Measurements from ENCODE around the gene FEN1. TPM values are rescaled to one million over a fixed set of nuclear protein-coding genes. Genes with fewer than 3 reads are reported as not detected.

Gene FEN1
- total RNA-seq, 1 experiment from 2014 or later = 86.1 TPM

- H3K27me3 Mint-ChIP-seq (ENCODE audit: insufficient read depth, unreplicated experiment) = no peaks in the 10 kb centered on the region
- TF ChIP-seq CTCF (IDR thresholded peaks at IDR 0.05; ENCODE audit: insufficient read depth in 1 of 2, low read depth in 1 of 2, low read length in 1 of 2, severe bottlenecking in 1 of 2, unreplicated experiment in 1 of 2) = no peak
- no peak overlapping the region for H3K4me3 ChIP-seq (ENCODE audit: low read depth, low read length)
- H3K36me3 ChIP-seq (ENCODE audit: control insufficient read depth, insufficient read depth, low read length) = peaks cover 4% of the 10 kb centered on the region
- H3K9me3 ChIP-seq = no peaks in the 10 kb centered on the region
- no peaks in the 10 kb centered on the region for H3K27me3 ChIP-seq (replicated peaks; ENCODE audit: control insufficient read depth, insufficient read depth, low read length)
- POLR2A ChIA-PET = no interaction called here
- H3K4me3 Mint-ChIP-seq (ENCODE audit: unreplicated experiment) = no peak overlapping the region
- H3K4me1 Mint-ChIP-seq (ENCODE audit: low read depth, unreplicated experiment) = peaks cover 21% of the 10 kb centered on the region
- CTCF ChIA-PET = no interaction called here
- no TSS peak for BruUV-seq (replicated peaks)
- no peaks in the 10 kb centered on the region for H3K9me3 Mint-ChIP-seq (ENCODE audit: unreplicated experiment)
- peaks cover 84% of the 10 kb centered on the region for H3K36me3 Mint-ChIP-seq (ENCODE audit: insufficient read depth, unreplicated experiment)
- DNase-seq = no peak
- peak overlapping the region; percentile 79 for H3K27ac Mint-ChIP-seq (ENCODE audit: unreplicated experiment)
- peaks cover 54% of the 10 kb centered on the region for H3K4me1 ChIP-seq
- intact Hi-C loops (cut with micrococcal nuclease; ENCODE audit: unreplicated experiment) = no loop called here
These were observed 21.4 kb upstream of the FEN1 start for GRCh38 chr11:61771195-61771894.

GRCh38 chr11:61771985-61772455 lies 20.7 kb upstream of the FEN1 start:
- Mint-ChIP-seq H3K36me3 (ENCODE audit: insufficient read depth, unreplicated experiment) (peaks cover 85% of the 10 kb centered on the region), H3K4me3 (ENCODE audit: unreplicated experiment) (no peak overlapping the region), H3K4me1 (ENCODE audit: low read depth, unreplicated experiment) (peaks cover 21% of the 10 kb centered on the region), H3K27me3 (ENCODE audit: insufficient read depth, unreplicated experiment) (no peaks in the 10 kb centered on the region), H3K27ac (ENCODE audit: unreplicated experiment) (peak overlapping the region; percentile 79), H3K9me3 (ENCODE audit: unreplicated experiment) (no peaks in the 10 kb centered on the region)
- ChIA-PET POLR2A (no interaction called here), CTCF (interaction anchor here (1.1 kb wide), 1 partner anchor 24 kb away, joined by 5 read pairs; no protein-coding TSS in a partner anchor)
- H3K4me3 ChIP-seq (ENCODE audit: low read depth, low read length) = no peak overlapping the region
- H3K9me3 ChIP-seq = no peaks in the 10 kb centered on the region
- no peaks in the 10 kb centered on the region for H3K27me3 ChIP-seq (replicated peaks; ENCODE audit: control insufficient read depth, insufficient read depth, low read length)
- peaks cover 48% of the 10 kb centered on the region for H3K4me1 ChIP-seq
- DNase-seq = no peak
- peaks cover 4% of the 10 kb centered on the region for H3K36me3 ChIP-seq (ENCODE audit: control insufficient read depth, insufficient read depth, low read length)
- no peak for TF ChIP-seq CTCF (IDR thresholded peaks at IDR 0.05; ENCODE audit: insufficient read depth in 1 of 2, low read depth in 1 of 2, low read length in 1 of 2, severe bottlenecking in 1 of 2, unreplicated experiment in 1 of 2)
- intact Hi-C loops (cut with micrococcal nuclease; ENCODE audit: unreplicated experiment) = no loop called here
- BruUV-seq (replicated peaks) = no TSS peak

- Histone ChIP-seq H3K4me3 (ENCODE audit: low read depth, low read length) (no peak overlapping the region), H3K27me3 (replicated peaks; ENCODE audit: control insufficient read depth, insufficient read depth, low read length) (no peaks in the 10 kb centered on the region), H3K4me1 (peaks cover 38% of the 10 kb centered on the region), H3K36me3 (ENCODE audit: control insufficient read depth, insufficient read depth, low read length) (peaks cover 6% of the 10 kb centered on the region), H3K9me3 (no peaks in the 10 kb centered on the region)
- intact Hi-C loops (cut with micrococcal nuclease; ENCODE audit: unreplicated experiment) = no loop called here
- Mint-ChIP-seq H3K4me3 (ENCODE audit: unreplicated experiment) (no peak overlapping the region), H3K36me3 (ENCODE audit: insufficient read depth, unreplicated experiment) (peaks cover 83% of the 10 kb centered on the region), H3K9me3 (ENCODE audit: unreplicated experiment) (no peaks in the 10 kb centered on the region), H3K27me3 (ENCODE audit: insufficient read depth, unreplicated experiment) (no peaks in the 10 kb centered on the region), H3K27ac (ENCODE audit: unreplicated experiment) (no peak overlapping the region), H3K4me1 (ENCODE audit: low read depth, unreplicated experiment) (peaks cover 9% of the 10 kb centered on the region)
- DNase-seq = no peak
- BruUV-seq (replicated peaks) = no TSS peak
- TF ChIP-seq CTCF (IDR thresholded peaks at IDR 0.05; ENCODE audit: insufficient read depth in 1 of 2, low read depth in 1 of 2, low read length in 1 of 2, severe bottlenecking in 1 of 2, unreplicated experiment in 1 of 2) = no peak
- POLR2A ChIA-PET = no interaction called here
- CTCF ChIA-PET = no interaction called here
These were observed 19.4 kb upstream of the FEN1 start for GRCh38 chr11:61773356-61773755.

All from Caco-2 (cell line).